AG04450 (cell line): Measurements from ENCODE around the gene CCDC40. TPM values are rescaled to one million over a fixed set of nuclear protein-coding genes. Genes with fewer than 3 reads are reported as not detected.

Experiments used
- CTCF ChIA-PET: fragments of 300-600, 350-600 bp; formaldehyde crosslinking; extraction: SDS; loops from one replicate; lab custom pipeline; 2022; ENCODE audit warnings: antibody characterized with exemption, inconsistent platforms; lab: Charles Lee
- POLR2A ChIA-PET: fragments of 350-600 bp; formaldehyde crosslinking; extraction: SDS; loops from one replicate; lab custom pipeline; 2021; ENCODE audit warnings: antibody characterized with exemption, inconsistent platforms; lab: Yijun Ruan, JAX
- DNase-seq: peaks from one replicate; pipeline ENCODE4 v3.0.0-alpha.2; 2011; ENCODE audit warnings: low read depth, low spot score
- H3K27ac ChIP-seq: one replicate; pipeline ENCODE4 v1.5.1; 2012; ENCODE audit warnings: low read depth, low read length, control low read depth
- H3K27me3 ChIP-seq: one replicate; pipeline ENCODE4 v1.6.0; 2012; ENCODE audit warnings: low read length; ENCODE audit not compliant: control insufficient read depth, insufficient read depth
- H3K4me3 ChIP-seq: 2 replicates; pipeline ENCODE4 v1.5.1; 2011; ENCODE audit warnings: mild to moderate bottlenecking, low read depth, low read length, control low read depth
- H3K9me3 ChIP-seq: 2 replicates; pipeline ENCODE4 v1.5.1; 2012; ENCODE audit warnings: low read length; ENCODE audit not compliant: control insufficient read depth, insufficient read depth
- CTCF ChIP-seq: IDR thresholded peaks from 2 replicates; pipeline ENCODE4 v1.5.1; 2011; ENCODE audit warnings: low read depth, low read length, control low read depth, inconsistent platforms
- polyA plus RNA-seq: library from polyadenylated mRNA; depleted of rRNA; stranded (reverse); fragments of >200 nt; gene quantifications from 2 replicates; pipeline ENCODE4 v1.2.3, GENCODE V29; 2011

Gene CCDC40
- polyA plus RNA-seq, 1 experiment, result 2.4 TPM

GRCh38 chr17:80125656-80126448 is 89.4 kb downstream of the CCDC40 start:
- H3K27me3 ChIP-seq, result peaks cover 3% of the 10 kb centered on the region
- peaks cover 3% of the 10 kb centered on the region; the same call in 1 of the 2 replicates for H3K9me3 ChIP-seq
- no peak for TF ChIP-seq CTCF
- no peak overlapping the region for H3K27ac ChIP-seq
- H3K4me3 ChIP-seq, result no peak overlapping the region
- CTCF ChIA-PET, result interaction anchor here (0.5 to 1.3 kb wide), 2 partner anchors 44 to 157 kb away, joined by 3 to 8 read pairs; no protein-coding TSS in a partner anchor
- no peak for DNase-seq
- POLR2A ChIA-PET, result no interaction called here

DNA sequence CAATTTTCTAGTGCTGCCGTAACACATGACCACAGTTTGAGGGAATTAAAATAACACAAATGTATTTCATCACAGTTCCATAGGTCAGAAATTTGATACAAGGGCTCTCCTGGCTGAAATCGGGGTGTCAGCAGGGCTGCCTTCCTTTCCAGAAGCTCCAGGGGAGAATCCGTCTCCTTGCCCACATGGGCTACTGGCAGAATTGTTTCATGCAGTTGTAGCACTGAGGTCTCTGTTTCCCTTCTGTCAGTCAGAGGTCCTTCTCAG is 89.9 kb downstream of the CCDC40 start:
- Histone ChIP-seq H3K27ac (no peak overlapping the region), H3K9me3 (peaks cover 3% of the 10 kb centered on the region; the same call in 1 of the 2 replicates), H3K4me3 (no peak overlapping the region), H3K27me3 (peaks cover 3% of the 10 kb centered on the region)
- TF ChIP-seq CTCF, result no peak
- POLR2A ChIA-PET, result no interaction called here
- no peak for DNase-seq
- CTCF ChIA-PET, result interaction anchor here (1.2 to 2.7 kb wide), 2 partner anchors 25 to 44 kb away, joined by 4 to 12 read pairs; partner anchors contain the start of gene GAA

- DNase-seq, result no peak
- ChIA-PET CTCF (interaction anchor here (1.0 to 2.7 kb wide), 2 partner anchors 27 to 46 kb away, joined by 3 to 12 read pairs; partner anchors contain the start of gene GAA), POLR2A (no interaction called here)
- TF ChIP-seq CTCF, result no peak
- H3K27me3 ChIP-seq, result peaks cover 3% of the 10 kb centered on the region
- H3K4me3 ChIP-seq, result no peak overlapping the region
- no peaks in the 10 kb centered on the region for H3K9me3 ChIP-seq
- H3K27ac ChIP-seq, result no peak overlapping the region
These were observed 92.6 kb downstream of the CCDC40 start for GRCh38 chr17:80129006-80129565.

GRCh38 chr17:80130992-80131391 is 94.5 kb downstream of the CCDC40 start:
- H3K9me3 ChIP-seq, result no peaks in the 10 kb centered on the region
- no peak overlapping the region for H3K27ac ChIP-seq
- no peak for TF ChIP-seq CTCF
- ChIA-PET CTCF (interaction anchor here (0.6 kb wide), 1 partner anchor 120 kb away, joined by 4 read pairs; no protein-coding TSS in a partner anchor), POLR2A (no interaction called here)
- H3K27me3 ChIP-seq, result peaks cover 3% of the 10 kb centered on the region
- no peak overlapping the region for H3K4me3 ChIP-seq
- DNase-seq, result no peak

- H3K4me3 ChIP-seq, result no peak overlapping the region
- POLR2A ChIA-PET, result no interaction called here
- TF ChIP-seq CTCF, result no peak
- H3K9me3 ChIP-seq, result no peaks in the 10 kb centered on the region
- peaks cover 3% of the 10 kb centered on the region for H3K27me3 ChIP-seq
- CTCF ChIA-PET, result no interaction called here
- DNase-seq, result no peak
- no peak overlapping the region for H3K27ac ChIP-seq
These were observed 96.6 kb downstream of the CCDC40 start for GRCh38 chr17:80132906-80133625.
